ENCODE data around the gene CRNKL1. TPM values are rescaled to one million over a fixed set of nuclear protein-coding genes. Genes with fewer than 3 reads are reported as not detected.

CRNKL1 gene
- polyA plus RNA-seq, 1 of the 3 experiments (the other 2 are of a cell fraction): 7.6 TPM

- ChIA-PET CTCF (no interaction called here), POLR2A (no interaction called here)
- Histone ChIP-seq H4K20me1 (ENCODE audit: insufficient read depth) (no peaks in the 10 kb centered on the region), H2AFZ (ENCODE audit: low read depth) (no peak overlapping the region), H3K9me2 (no peaks in the 10 kb centered on the region), H3K27me3 (ENCODE audit: insufficient read depth) (no peaks in the 10 kb centered on the region), H3K9ac (no peak overlapping the region), H3K4me3 (ENCODE audit: low read depth in 2 of 2, low read length in 1 of 2) (no peak overlapping the region), H3K27ac (ENCODE audit: low read depth in 2 of 2, low read length in 1 of 2) (peak overlapping the region in 1 of 2 experiments; percentile 72; a peak in 1 of 4 replicates), H3K36me3 (replicated peaks in 1 of 2; ENCODE audit: control insufficient read depth in 1 of 2, insufficient read depth in 2 of 2, low read length in 1 of 2) (no peaks in the 10 kb centered on the region), H3K79me2 (ENCODE audit: insufficient read depth) (peaks cover 33% of the 10 kb centered on the region), H3F3A (replicated peaks; ENCODE audit: insufficient read depth) (peaks cover 6% of the 10 kb centered on the region), H3K4me2 (no peak overlapping the region), H3K4me1 (ENCODE audit: control insufficient read depth in 1 of 2, insufficient read depth in 2 of 2, low read depth in 1 of 2, low read length in 1 of 2) (peaks cover 4 to 22% of the 10 kb centered on the region in 2 experiments), H3K9me3 (no peaks in the 10 kb centered on the region)
- TF ChIP-seq, protein P1, sequence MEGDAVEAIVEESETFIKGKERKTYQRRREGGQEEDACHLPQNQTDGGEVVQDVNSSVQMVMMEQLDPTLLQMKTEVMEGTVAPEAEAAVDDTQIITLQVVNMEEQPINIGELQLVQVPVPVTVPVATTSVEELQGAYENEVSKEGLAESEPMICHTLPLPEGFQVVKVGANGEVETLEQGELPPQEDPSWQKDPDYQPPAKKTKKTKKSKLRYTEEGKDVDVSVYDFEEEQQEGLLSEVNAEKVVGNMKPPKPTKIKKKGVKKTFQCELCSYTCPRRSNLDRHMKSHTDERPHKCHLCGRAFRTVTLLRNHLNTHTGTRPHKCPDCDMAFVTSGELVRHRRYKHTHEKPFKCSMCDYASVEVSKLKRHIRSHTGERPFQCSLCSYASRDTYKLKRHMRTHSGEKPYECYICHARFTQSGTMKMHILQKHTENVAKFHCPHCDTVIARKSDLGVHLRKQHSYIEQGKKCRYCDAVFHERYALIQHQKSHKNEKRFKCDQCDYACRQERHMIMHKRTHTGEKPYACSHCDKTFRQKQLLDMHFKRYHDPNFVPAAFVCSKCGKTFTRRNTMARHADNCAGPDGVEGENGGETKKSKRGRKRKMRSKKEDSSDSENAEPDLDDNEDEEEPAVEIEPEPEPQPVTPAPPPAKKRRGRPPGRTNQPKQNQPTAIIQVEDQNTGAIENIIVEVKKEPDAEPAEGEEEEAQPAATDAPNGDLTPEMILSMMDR (IDR thresholded peaks at IDR 0.05): no peak
- no peak for TF ChIP-seq RCOR1 (IDR thresholded peaks at IDR 0.05; ENCODE audit: low read length)
- TF ChIP-seq EP300 (IDR thresholded peaks at IDR 0.05; ENCODE audit: borderline replicate concordance in 1 of 2, low read depth in 1 of 2, low read length in 1 of 2): 0 out of 4 replicates have a peak, but pooled peaks of 1 of the 2 experiments have one; percentile 24
- TF ChIP-seq FOSL2 (IDR thresholded peaks at IDR 0.05; ENCODE audit: borderline replicate concordance, low read depth): peak; percentile 12; the same call in 1 of the 2 replicates
- TF ChIP-seq, protein P2, sequence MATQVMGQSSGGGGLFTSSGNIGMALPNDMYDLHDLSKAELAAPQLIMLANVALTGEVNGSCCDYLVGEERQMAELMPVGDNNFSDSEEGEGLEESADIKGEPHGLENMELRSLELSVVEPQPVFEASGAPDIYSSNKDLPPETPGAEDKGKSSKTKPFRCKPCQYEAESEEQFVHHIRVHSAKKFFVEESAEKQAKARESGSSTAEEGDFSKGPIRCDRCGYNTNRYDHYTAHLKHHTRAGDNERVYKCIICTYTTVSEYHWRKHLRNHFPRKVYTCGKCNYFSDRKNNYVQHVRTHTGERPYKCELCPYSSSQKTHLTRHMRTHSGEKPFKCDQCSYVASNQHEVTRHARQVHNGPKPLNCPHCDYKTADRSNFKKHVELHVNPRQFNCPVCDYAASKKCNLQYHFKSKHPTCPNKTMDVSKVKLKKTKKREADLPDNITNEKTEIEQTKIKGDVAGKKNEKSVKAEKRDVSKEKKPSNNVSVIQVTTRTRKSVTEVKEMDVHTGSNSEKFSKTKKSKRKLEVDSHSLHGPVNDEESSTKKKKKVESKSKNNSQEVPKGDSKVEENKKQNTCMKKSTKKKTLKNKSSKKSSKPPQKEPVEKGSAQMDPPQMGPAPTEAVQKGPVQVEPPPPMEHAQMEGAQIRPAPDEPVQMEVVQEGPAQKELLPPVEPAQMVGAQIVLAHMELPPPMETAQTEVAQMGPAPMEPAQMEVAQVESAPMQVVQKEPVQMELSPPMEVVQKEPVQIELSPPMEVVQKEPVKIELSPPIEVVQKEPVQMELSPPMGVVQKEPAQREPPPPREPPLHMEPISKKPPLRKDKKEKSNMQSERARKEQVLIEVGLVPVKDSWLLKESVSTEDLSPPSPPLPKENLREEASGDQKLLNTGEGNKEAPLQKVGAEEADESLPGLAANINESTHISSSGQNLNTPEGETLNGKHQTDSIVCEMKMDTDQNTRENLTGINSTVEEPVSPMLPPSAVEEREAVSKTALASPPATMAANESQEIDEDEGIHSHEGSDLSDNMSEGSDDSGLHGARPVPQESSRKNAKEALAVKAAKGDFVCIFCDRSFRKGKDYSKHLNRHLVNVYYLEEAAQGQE (IDR thresholded peaks at IDR 0.05; ENCODE audit: low read depth, low read length): no peak
- TF ChIP-seq TCF12 (IDR thresholded peaks at IDR 0.05): 0 out of 2 replicates have a peak, but pooled peaks have one; percentile 8
- TF ChIP-seq GABPA (IDR thresholded peaks at IDR 0.05; ENCODE audit: low read depth): no peak
- TF ChIP-seq SMC3 (IDR thresholded peaks at IDR 0.05; ENCODE audit: low read depth, low read length): no peak
- no peak for TF ChIP-seq JUND (IDR thresholded peaks at IDR 0.05)
- TF ChIP-seq ELF1 (IDR thresholded peaks at IDR 0.05): no peak
- no peak for TF ChIP-seq CHD2 (IDR thresholded peaks at IDR 0.05; ENCODE audit: low read length, partially characterized antibody)
- TF ChIP-seq, protein P3, sequence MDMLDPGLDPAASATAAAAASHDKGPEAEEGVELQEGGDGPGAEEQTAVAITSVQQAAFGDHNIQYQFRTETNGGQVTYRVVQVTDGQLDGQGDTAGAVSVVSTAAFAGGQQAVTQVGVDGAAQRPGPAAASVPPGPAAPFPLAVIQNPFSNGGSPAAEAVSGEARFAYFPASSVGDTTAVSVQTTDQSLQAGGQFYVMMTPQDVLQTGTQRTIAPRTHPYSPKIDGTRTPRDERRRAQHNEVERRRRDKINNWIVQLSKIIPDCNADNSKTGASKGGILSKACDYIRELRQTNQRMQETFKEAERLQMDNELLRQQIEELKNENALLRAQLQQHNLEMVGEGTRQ (IDR thresholded peaks at IDR 0.05; ENCODE audit: borderline replicate concordance, low read depth, low read length): no peak
- TF ChIP-seq MEF2A (IDR thresholded peaks at IDR 0.05; ENCODE audit: borderline replicate concordance, low read depth): no peak
- no peak for TF ChIP-seq RAD21 (IDR thresholded peaks at IDR 0.05; ENCODE audit: low read length)
- TF ChIP-seq, protein P4, sequence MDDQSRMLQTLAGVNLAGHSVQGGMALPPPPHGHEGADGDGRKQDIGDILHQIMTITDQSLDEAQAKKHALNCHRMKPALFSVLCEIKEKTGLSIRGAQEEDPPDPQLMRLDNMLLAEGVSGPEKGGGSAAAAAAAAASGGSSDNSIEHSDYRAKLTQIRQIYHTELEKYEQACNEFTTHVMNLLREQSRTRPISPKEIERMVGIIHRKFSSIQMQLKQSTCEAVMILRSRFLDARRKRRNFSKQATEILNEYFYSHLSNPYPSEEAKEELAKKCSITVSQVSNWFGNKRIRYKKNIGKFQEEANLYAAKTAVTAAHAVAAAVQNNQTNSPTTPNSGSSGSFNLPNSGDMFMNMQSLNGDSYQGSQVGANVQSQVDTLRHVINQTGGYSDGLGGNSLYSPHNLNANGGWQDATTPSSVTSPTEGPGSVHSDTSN (IDR thresholded peaks at IDR 0.05): 0 out of 2 replicates have a peak, but pooled peaks have one; percentile 8
- no peak for DNase-seq
- WGBS (ENCODE audit: low lambda C conversion rate): 39% methylated on average over 6 of the region's 6 CpGs
Measured at GRCh38 chr20:19986419-19986818, 65.8 kb downstream of the CRNKL1 start.

Other genes starting within 250 kb of the CRNKL1 start
- gene NAA20, start 35.1 kb downstream of the CRNKL1 start, polyA plus RNA-seq (2012; rRNA removed): 85.0 and 91.8 TPM in 2 replicates
- 0.26 and 0.62 TPM in 2 replicates for gene CFAP61, start 66 bp upstream of the CRNKL1 start, polyA plus RNA-seq (2012; rRNA removed)

Measured in SK-N-SH (cell line).